ENCODE data around the gene CFLAR.

The CFLAR gene

DNA sequence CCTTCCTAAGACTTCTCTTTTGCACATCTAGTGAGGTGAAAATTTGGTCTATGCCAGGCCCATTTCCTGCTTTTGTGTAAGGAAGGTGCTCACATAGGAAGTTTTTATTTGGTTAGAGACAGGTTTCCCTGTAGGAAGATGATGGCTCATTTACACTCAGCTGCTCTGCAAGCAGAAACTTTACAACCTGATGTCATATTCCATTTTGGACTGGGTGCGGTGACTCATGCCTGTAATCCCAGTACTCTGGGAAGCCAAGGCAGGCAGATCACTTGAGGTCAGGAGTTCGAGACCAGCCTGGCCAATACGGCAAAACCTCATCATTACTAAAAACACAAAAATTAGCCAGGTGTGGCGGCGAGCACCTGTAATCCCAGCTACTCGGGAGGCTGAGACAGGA lies 102.8 kb downstream of the CFLAR start:
- H4K20me1 ChIP-seq (ENCODE audit: insufficient read depth, low read length): no peaks in the 10 kb centered on the region

DNA sequence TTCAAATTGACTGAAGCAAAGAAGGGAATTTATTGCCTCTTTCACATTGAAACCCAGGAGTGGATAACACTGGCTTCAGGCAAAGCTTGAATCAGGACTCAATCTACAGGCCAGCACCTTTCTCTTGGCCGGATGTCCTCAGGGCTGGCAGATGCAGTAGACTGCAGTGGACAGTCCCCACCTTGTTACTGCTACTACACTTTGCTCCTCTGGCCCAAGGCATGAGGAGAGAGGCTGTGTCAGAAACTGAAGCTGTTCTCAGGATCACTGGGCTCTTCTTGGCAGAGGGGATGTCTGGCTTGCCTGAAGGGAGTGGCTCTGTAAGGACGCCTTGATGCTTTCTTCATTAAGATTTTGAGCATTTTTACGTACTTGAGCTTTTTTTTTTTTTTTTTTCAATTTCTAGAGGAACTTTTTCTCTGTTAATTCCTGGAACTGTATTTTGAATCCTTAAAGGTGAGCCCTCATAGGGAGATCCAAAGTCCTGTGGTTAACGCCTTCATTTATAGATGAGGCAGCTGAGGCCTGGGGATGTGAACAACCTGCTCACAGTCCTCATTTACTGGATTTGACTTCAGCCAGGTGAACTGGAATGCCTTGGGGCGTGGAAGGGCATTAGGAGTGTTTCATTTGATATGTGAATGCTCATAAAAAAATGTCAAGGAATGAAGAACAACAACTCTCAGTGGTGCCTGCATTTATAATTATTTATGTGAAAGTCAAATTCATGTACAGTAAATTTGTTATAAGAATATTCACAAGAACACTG lies 103.5 kb downstream of the CFLAR start:
- Histone ChIP-seq H3K27ac (ENCODE audit: low read depth, low read length, poor library complexity, severe bottlenecking) (no peak overlapping the region), H3F3A (ENCODE audit: insufficient read depth, low read length) (no peaks in the 10 kb centered on the region), H3K9me2 (ENCODE audit: low read depth, low read length) (no peaks in the 10 kb centered on the region), H3K9me3 (ENCODE audit: low read length) (no peaks in the 10 kb centered on the region), H3K36me3 (ENCODE audit: insufficient read depth, low read length) (no peaks in the 10 kb centered on the region), H2AFZ (ENCODE audit: low read length) (no peak overlapping the region), H3K4me1 (ENCODE audit: insufficient read depth, low read length, severe bottlenecking) (peaks cover 7% of the 10 kb centered on the region), H3K4me2 (ENCODE audit: low read length) (no peak overlapping the region), H3K4me3 (ENCODE audit: low read depth, low read length, poor library complexity, severe bottlenecking) (no peak overlapping the region), H3K79me2 (ENCODE audit: insufficient read depth, low read length) (no peaks in the 10 kb centered on the region), H3K9ac (ENCODE audit: low read length) (no peak overlapping the region), H3K27me3 (ENCODE audit: insufficient read depth, low read length) (no peaks in the 10 kb centered on the region), H4K20me1 (ENCODE audit: insufficient read depth, low read length) (no peaks in the 10 kb centered on the region)
- no peak for TF ChIP-seq EZH2 (IDR thresholded peaks at IDR 0.05; ENCODE audit: borderline replicate concordance, low read length)
- TF ChIP-seq, protein P1, sequence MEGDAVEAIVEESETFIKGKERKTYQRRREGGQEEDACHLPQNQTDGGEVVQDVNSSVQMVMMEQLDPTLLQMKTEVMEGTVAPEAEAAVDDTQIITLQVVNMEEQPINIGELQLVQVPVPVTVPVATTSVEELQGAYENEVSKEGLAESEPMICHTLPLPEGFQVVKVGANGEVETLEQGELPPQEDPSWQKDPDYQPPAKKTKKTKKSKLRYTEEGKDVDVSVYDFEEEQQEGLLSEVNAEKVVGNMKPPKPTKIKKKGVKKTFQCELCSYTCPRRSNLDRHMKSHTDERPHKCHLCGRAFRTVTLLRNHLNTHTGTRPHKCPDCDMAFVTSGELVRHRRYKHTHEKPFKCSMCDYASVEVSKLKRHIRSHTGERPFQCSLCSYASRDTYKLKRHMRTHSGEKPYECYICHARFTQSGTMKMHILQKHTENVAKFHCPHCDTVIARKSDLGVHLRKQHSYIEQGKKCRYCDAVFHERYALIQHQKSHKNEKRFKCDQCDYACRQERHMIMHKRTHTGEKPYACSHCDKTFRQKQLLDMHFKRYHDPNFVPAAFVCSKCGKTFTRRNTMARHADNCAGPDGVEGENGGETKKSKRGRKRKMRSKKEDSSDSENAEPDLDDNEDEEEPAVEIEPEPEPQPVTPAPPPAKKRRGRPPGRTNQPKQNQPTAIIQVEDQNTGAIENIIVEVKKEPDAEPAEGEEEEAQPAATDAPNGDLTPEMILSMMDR (IDR thresholded peaks at IDR 0.05; ENCODE audit: low read length): no peak

More for the DNA sequence above, 102.8 kb downstream of the CFLAR start:
- Histone ChIP-seq H3K4me1 (ENCODE audit: insufficient read depth, low read length, severe bottlenecking) (peaks cover 7% of the 10 kb centered on the region), H3K27me3 (ENCODE audit: insufficient read depth, low read length) (no peaks in the 10 kb centered on the region), H3F3A (ENCODE audit: insufficient read depth, low read length) (no peaks in the 10 kb centered on the region), H3K4me3 (ENCODE audit: low read depth, low read length, poor library complexity, severe bottlenecking) (no peak overlapping the region), H3K79me2 (ENCODE audit: insufficient read depth, low read length) (no peaks in the 10 kb centered on the region), H3K9ac (ENCODE audit: low read length) (no peak overlapping the region), H2AFZ (ENCODE audit: low read length) (no peak overlapping the region), H3K27ac (ENCODE audit: low read depth, low read length, poor library complexity, severe bottlenecking) (no peak overlapping the region), H3K36me3 (ENCODE audit: insufficient read depth, low read length) (no peaks in the 10 kb centered on the region), H3K9me3 (ENCODE audit: low read length) (no peaks in the 10 kb centered on the region), H3K4me2 (ENCODE audit: low read length) (no peak overlapping the region), H3K9me2 (ENCODE audit: low read depth, low read length) (no peaks in the 10 kb centered on the region)
- TF ChIP-seq, protein P1 (IDR thresholded peaks at IDR 0.05; ENCODE audit: low read length): no peak
- no peak for TF ChIP-seq EZH2 (IDR thresholded peaks at IDR 0.05; ENCODE audit: borderline replicate concordance, low read length)

DNA sequence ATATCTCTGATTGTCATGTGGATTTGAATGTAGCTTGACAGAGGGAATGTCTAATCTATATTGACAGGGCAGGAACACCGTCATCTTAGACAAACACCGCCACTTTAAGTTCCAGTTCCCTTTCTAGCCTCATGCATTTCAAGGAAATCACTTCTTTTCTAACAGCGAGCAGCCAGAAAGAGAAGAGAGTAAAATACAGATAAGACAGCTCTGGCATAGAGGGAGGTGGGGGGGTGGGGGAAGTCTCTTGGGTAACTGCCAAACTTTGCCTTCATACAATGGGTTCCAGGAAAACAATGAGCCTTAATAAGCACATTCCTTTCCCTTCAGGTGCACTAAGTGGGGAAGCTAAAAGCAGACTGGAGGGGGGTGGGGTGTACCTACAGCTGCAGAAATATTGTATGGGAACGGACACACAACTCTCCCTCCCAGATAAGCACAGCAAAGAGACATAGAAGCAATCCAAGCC lies 104.2 kb downstream of the CFLAR start:
- Histone ChIP-seq H3K79me2 (ENCODE audit: insufficient read depth, low read length) (no peaks in the 10 kb centered on the region), H3K27me3 (ENCODE audit: insufficient read depth, low read length) (no peaks in the 10 kb centered on the region), H3K4me3 (ENCODE audit: low read depth, low read length, poor library complexity, severe bottlenecking) (no peak overlapping the region), H2AFZ (ENCODE audit: low read length) (no peak overlapping the region), H3K4me1 (ENCODE audit: insufficient read depth, low read length, severe bottlenecking) (peaks cover 7% of the 10 kb centered on the region), H4K20me1 (ENCODE audit: insufficient read depth, low read length) (no peaks in the 10 kb centered on the region), H3K9ac (ENCODE audit: low read length) (no peak overlapping the region), H3K9me3 (ENCODE audit: low read length) (no peaks in the 10 kb centered on the region), H3K36me3 (ENCODE audit: insufficient read depth, low read length) (no peaks in the 10 kb centered on the region), H3F3A (ENCODE audit: insufficient read depth, low read length) (no peaks in the 10 kb centered on the region), H3K27ac (ENCODE audit: low read depth, low read length, poor library complexity, severe bottlenecking) (no peak overlapping the region), H3K4me2 (ENCODE audit: low read length) (no peak overlapping the region), H3K9me2 (ENCODE audit: low read depth, low read length) (no peaks in the 10 kb centered on the region)
- TF ChIP-seq, protein P1 (IDR thresholded peaks at IDR 0.05; ENCODE audit: low read length): no peak
- TF ChIP-seq EZH2 (IDR thresholded peaks at IDR 0.05; ENCODE audit: borderline replicate concordance, low read length): no peak

All from OCI-LY1 (cell line).